K562 (cell line): ENCODE results near the gene CLCN4. TPM values are rescaled to one million over a fixed set of nuclear protein-coding genes. Genes with fewer than 3 reads are reported as not detected.

Source experiments
- ATAC-seq: fragments of 200-7000 bp; cut with Tn5 transposase; 3 replicates; pipeline ENCODE4 v1.9.1; 2020; ENCODE audit warnings: moderate library complexity
- BruUV-seq: library from RNA; stranded (reverse); fragments of 400-500 nt; replicated peaks from 2 replicates; lab custom pipeline; 2021; lab: Mats Ljungman, UMichigan
- CTCF ChIA-PET: fragments of 300-600 bp; formaldehyde crosslinking; extraction: SDS; loops from one replicate; lab custom pipeline; 2021; ENCODE audit warnings: low intra/inter-chr PET ratio; lab: Yijun Ruan, JAX
- POLR2A ChIA-PET: fragments of 300-600, 350-650 bp; sonication (Branson Sonifier 250); formaldehyde crosslinking; extraction: SDS; loops from one replicate; lab custom pipeline; 2021; ENCODE audit warnings: antibody characterized with exemption, inconsistent platforms; lab: Yijun Ruan, JAX
- DNase-seq, 4 experiments: peaks; one replicate each; pipeline versions ENCODE4 v3.0.0 to v3.0.0-alpha.2; 2011 to 2018; ENCODE audit warnings: low spot score in 3 of 4, mixed read lengths in 3 of 4; ENCODE audit errors: extremely low read depth in 1 of 4
- FAIRE-seq: peaks from 2 replicates; lab custom pipeline; 2011; peaks lifted over from hg19 to GRCh38; lab: Jason Lieb, UNC
- H2AFZ ChIP-seq: 2 replicates; pipeline ENCODE4 v1.6.0; 2011; ENCODE audit warnings: low read depth, low read length, control low read depth, inconsistent platforms
- H3K27ac ChIP-seq: fragments of 200-600 bp; 3 replicates; pipeline ENCODE4 v1.8.0; 2011; ENCODE audit warnings: low read depth, mild to moderate bottlenecking, control low read depth, inconsistent platforms, low read length, moderate library complexity, mixed read lengths; ENCODE audit errors: extremely low read depth
- H3K27me3 ChIP-seq, 2 experiments: fragments of 300-600 bp in 1 of 2; 2 replicates in 1 of 2; 3 replicates in 1 of 2; pipeline versions ENCODE4 v1.6.0 to v1.8.0; 2011; ENCODE audit warnings: inconsistent platforms in 2 of 2, low read length in 2 of 2, mild to moderate bottlenecking in 1 of 2, mixed read lengths in 1 of 2, moderate library complexity in 1 of 2; ENCODE audit not compliant: control insufficient read depth in 2 of 2, insufficient read depth in 2 of 2
- H3K36me3 ChIP-seq: fragments of 300-600 bp; 3 replicates; pipeline ENCODE4 v1.8.0; 2011; ENCODE audit warnings: mild to moderate bottlenecking, low read length, inconsistent platforms; ENCODE audit not compliant: control insufficient read depth, insufficient read depth
- H3K4me1 ChIP-seq, 2 experiments: fragments of 200-600 bp in 1 of 2; replicated peaks in 1 of 2; 2 replicates in 1 of 2; 3 replicates in 1 of 2; pipeline versions ENCODE4 v1.5.1 to v1.8.0; 2011; ENCODE audit warnings: inconsistent platforms in 2 of 2, low read length in 2 of 2, mild to moderate bottlenecking in 1 of 2, mixed read lengths in 1 of 2, moderate library complexity in 1 of 2; ENCODE audit not compliant: control insufficient read depth in 2 of 2, insufficient read depth in 2 of 2
- H3K4me2 ChIP-seq: 2 replicates; pipeline ENCODE4 v1.6.1; 2011; ENCODE audit warnings: low read length, control low read depth, inconsistent platforms, mixed read lengths; ENCODE audit not compliant: insufficient read depth
- H3K4me3 ChIP-seq: fragments of 200-600 bp; sonication (generic), shearing (Covaris generic); 2 replicates; pipeline ENCODE4 v1.5.1; 2016; ENCODE audit warnings: control low read depth, inconsistent platforms
- H3K79me2 ChIP-seq: fragments of 200-600 bp; 3 replicates; pipeline ENCODE4 v1.8.0; 2011; ENCODE audit warnings: low read length, inconsistent platforms; ENCODE audit not compliant: control insufficient read depth, insufficient read depth
- H3K9ac ChIP-seq, 2 experiments: 2 replicates each; pipeline versions ENCODE4 v1.6.0 to v1.6.1; 2011; ENCODE audit warnings: low read depth in 2 of 2, low read length in 2 of 2, control low read depth in 1 of 2, inconsistent platforms in 1 of 2, mild to moderate bottlenecking in 1 of 2, mixed read lengths in 1 of 2; ENCODE audit not compliant: insufficient read depth in 1 of 2
- H3K9me1 ChIP-seq: one replicate; pipeline ENCODE4 v1.6.0; 2011; ENCODE audit warnings: inconsistent platforms, mild to moderate bottlenecking, low read length, moderate library complexity; ENCODE audit not compliant: control insufficient read depth, insufficient read depth
- H3K9me3 ChIP-seq: replicated peaks from 2 replicates; pipeline ENCODE4 v1.5.1; 2011; ENCODE audit warnings: low read depth, low read length, inconsistent platforms; ENCODE audit not compliant: control insufficient read depth, insufficient read depth
- H4K20me1 ChIP-seq: replicated peaks from 2 replicates; pipeline ENCODE4 v1.6.1; 2011; ENCODE audit warnings: low read length, inconsistent platforms, mixed read lengths; ENCODE audit not compliant: control insufficient read depth, insufficient read depth
- BRD4 ChIP-seq: fragments of 200-600 bp; sonication (generic); IDR thresholded peaks from 2 replicates; pipeline ENCODE4 v1.6.1; 2017; ENCODE audit warnings: inconsistent platforms
- EP400 ChIP-seq: fragments of 450-650 bp; IDR thresholded peaks from 2 replicates; pipeline ENCODE4 v1.6.1; 2017; ENCODE audit warnings: antibody characterized with exemption, mild to moderate bottlenecking, moderate library complexity
- MTA1 ChIP-seq: fragments of 450-650 bp; IDR thresholded peaks from 2 replicates; pipeline ENCODE4 v1.6.1; 2017; ENCODE audit warnings: borderline replicate concordance
- RUNX1 ChIP-seq: sonication (generic); IDR thresholded peaks from 2 replicates; pipeline ENCODE4 v1.6.1; 2016; ENCODE audit warnings: antibody characterized with exemption, low read depth
- SIX5 ChIP-seq, 2 experiments: IDR thresholded peaks; 2 replicates each; pipeline ENCODE4 v1.6.1; 2011; ENCODE audit warnings: low read length in 2 of 2, borderline replicate concordance in 1 of 2, low read depth in 1 of 2, mild to moderate bottlenecking in 1 of 2, moderate library complexity in 1 of 2; ENCODE audit not compliant: insufficient read depth in 1 of 2
- THAP12 ChIP-seq: fragments of 250-450 bp; sonication (Bioruptor Pico); IDR thresholded peaks from 2 replicates; pipeline ENCODE4 v1.9.0; 2021; ENCODE audit warnings: mild to moderate bottlenecking, inconsistent platforms
- ZNF239 ChIP-seq: fragments of 250-450 bp; sonication (Bioruptor Pico); IDR thresholded peaks from 2 replicates; pipeline ENCODE4 v1.4.0; 2020; ENCODE audit warnings: mild to moderate bottlenecking
- WGBS: fragments of 100-300 bp; shearing (Covaris generic); methylation state at CpG from one replicate; pipeline ENCODE4 v1.1.6; 2016; ENCODE audit warnings: low coverage, mixed read lengths; ENCODE audit not compliant: insufficient coverage; ENCODE audit errors: missing lambda C conversion rate; 5-methylcytosine and 5-hydroxymethylcytosine counted together
- in situ Hi-C: fragments of 300-500 bp; cut with MboI; formaldehyde crosslinking; loops from 4 replicates; pipeline ENCODE4 v1.15.0; 2018; ENCODE audit warnings: inconsistent platforms, mixed read lengths
- intact Hi-C: fragments of 100-400 bp; cut with micrococcal nuclease; formaldehyde crosslinking; loops from 2 replicates; pipeline ENCODE4 v1.14.2; 2022
- polyA plus RNA-seq, 8 experiments: library from polyadenylated mRNA; depleted of rRNA in 4 of 8; stranded (reverse) in 5 of 8; unstranded in 3 of 8; fragments of >200 nt; fragmentation: Nextera tagmentation in 2 of 8; fragmentation: Illumina TruSeq in 1 of 8; extraction: Ambion mirVana in 2 of 8; extraction: Trizol in 1 of 8; gene quantifications; 2 replicates each; pipeline versions ENCODE4 v1.2.1 to v1.2.3, GENCODE V29; 2011 to 2014; ENCODE audit warnings: inconsistent platforms in 1 of 8, missing spikeins in 1 of 8
- total RNA-seq, 7 experiments: library from RNA; depleted of rRNA in 6 of 7; stranded (reverse); fragments of >200 nt in 6 of 7; fragmentation: Illumina TruSeq in 2 of 7; extraction: Trizol in 2 of 7; gene quantifications; 2 replicates each; pipeline versions ENCODE4 v1.2.1 to v1.2.3, GENCODE V29; 2011 to 2021; ENCODE audit warnings: low replicate concordance in 1 of 7

CLCN4 gene
- total and polyA plus RNA-seq, 9 of the 15 experiments (the other 6 are each of a cell fraction or from before 2014, with no cell fraction given) = 0.03 to 0.24 (median 0.10) TPM; not detected in 1

GRCh38 chrX:10245886-10246285, 89.1 kb downstream of the CLCN4 start:
- no peak overlapping the region for H3K27ac ChIP-seq
- no peak overlapping the region for H2AFZ ChIP-seq
- no peaks in the 10 kb centered on the region for H3K36me3 ChIP-seq
- FAIRE-seq = no peak
- 0% methylated on average over 4 of the region's 4 CpGs for WGBS
- in situ Hi-C loops (no loop called here), intact Hi-C loops (no loop called here)
- ChIA-PET POLR2A (no interaction called here), CTCF (no interaction called here)
- no peak for ATAC-seq
- H3K79me2 ChIP-seq = no peaks in the 10 kb centered on the region
- H4K20me1 ChIP-seq = no peaks in the 10 kb centered on the region
- TF ChIP-seq SIX5 (IDR thresholded peaks at IDR 0.05; ENCODE audit: borderline replicate concordance in 1 of 2, insufficient read depth in 1 of 2, low read depth in 1 of 2, low read length in 2 of 2) = no peak
- no peak for TF ChIP-seq THAP12 (CRISPR knock-in tag)
- no peaks in the 10 kb centered on the region for H3K9me3 ChIP-seq
- no peak overlapping the region for H3K4me3 ChIP-seq
- H3K4me2 ChIP-seq = no peak overlapping the region
- BruUV-seq = no TSS peak
- no peaks in the 10 kb centered on the region for H3K9me1 ChIP-seq
- H3K9ac ChIP-seq = no peak overlapping the region
- H3K4me1 ChIP-seq = no peaks in the 10 kb centered on the region
- H3K27me3 ChIP-seq = no peaks in the 10 kb centered on the region
- no peak for DNase-seq

- Histone ChIP-seq H3K27ac (no peak overlapping the region), H3K9me1 (no peaks in the 10 kb centered on the region), H2AFZ (no peak overlapping the region), H3K4me3 (no peak overlapping the region)
- CTCF ChIA-PET = no interaction called here
- ATAC-seq = no peak
- in situ Hi-C loops = no loop called here
- TF ChIP-seq MTA1 (no peak), EP400 (no peak), RUNX1 (no peak), BRD4 (no peak), ZNF239 (no peak)
- TF ChIP-seq, all 486 proteins: peak for 0
- H3K9me3 ChIP-seq = no peaks in the 10 kb centered on the region
- no peaks in the 10 kb centered on the region for H3K79me2 ChIP-seq
- POLR2A ChIA-PET = no interaction called here
- H3K9ac ChIP-seq = no peak overlapping the region
- DNase-seq (no peak), FAIRE-seq (no peak)
- intact Hi-C loops = no loop called here
- H3K27me3 ChIP-seq = no peaks in the 10 kb centered on the region
- H4K20me1 ChIP-seq = no peaks in the 10 kb centered on the region
- WGBS = 0% methylated on average over 4 of the region's 4 CpGs
- no peak overlapping the region for H3K4me2 ChIP-seq
- H3K36me3 ChIP-seq = no peaks in the 10 kb centered on the region
- H3K4me1 ChIP-seq = no peaks in the 10 kb centered on the region
- BruUV-seq = no TSS peak
Observed at GRCh38 chrX:10246297-10246696, 89.5 kb downstream of the CLCN4 start.
